ENCODE results near the gene EDA2R.

Gene EDA2R

DNA sequence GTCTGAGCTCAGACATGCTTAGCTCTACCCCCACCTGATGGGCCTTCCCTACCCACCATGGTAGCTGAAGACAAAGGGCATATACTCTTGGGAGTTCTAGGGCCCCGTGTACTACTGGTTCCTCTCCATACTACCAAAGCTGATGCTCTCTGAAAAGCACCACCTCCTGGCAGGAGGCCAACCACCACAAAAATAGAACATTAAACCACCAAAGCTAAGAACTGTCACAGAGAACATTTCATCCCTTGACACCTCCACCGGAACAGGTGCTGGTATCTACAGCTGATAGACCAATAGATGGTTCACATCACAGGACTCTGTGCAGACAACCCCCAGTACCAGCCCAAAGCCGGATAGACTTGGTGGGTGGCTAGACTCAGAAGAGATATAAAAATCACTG lies 13.4 kb downstream of the EDA2R start:
- H3K4me3 ChIP-seq (ENCODE audit: low read length), result no peak overlapping the region
- H3K4me1 ChIP-seq (ENCODE audit: control insufficient read depth, low read length), result no peaks in the 10 kb centered on the region
- H3K9me3 ChIP-seq (ENCODE audit: control insufficient read depth, insufficient read depth, low read length), result no peaks in the 10 kb centered on the region
- H3K36me3 ChIP-seq (ENCODE audit: control insufficient read depth, low read length), result no peaks in the 10 kb centered on the region
- H3K9me2 ChIP-seq (replicated peaks; ENCODE audit: control insufficient read depth, low read length), result no peaks in the 10 kb centered on the region
- H4K20me1 ChIP-seq (ENCODE audit: control insufficient read depth, insufficient read depth, low read depth, low read length), result no peaks in the 10 kb centered on the region
- H3K27me3 ChIP-seq (ENCODE audit: control insufficient read depth, low read length), result no peaks in the 10 kb centered on the region
- H3K4me2 ChIP-seq (ENCODE audit: low read length), result no peak overlapping the region
- H3K27ac ChIP-seq (ENCODE audit: low read depth, low read length), result no peak overlapping the region
- TF ChIP-seq EZH2phosphoT487 (IDR thresholded peaks at IDR 0.05; ENCODE audit: borderline replicate concordance, low read length), result no peak
- TF ChIP-seq, protein P1, sequence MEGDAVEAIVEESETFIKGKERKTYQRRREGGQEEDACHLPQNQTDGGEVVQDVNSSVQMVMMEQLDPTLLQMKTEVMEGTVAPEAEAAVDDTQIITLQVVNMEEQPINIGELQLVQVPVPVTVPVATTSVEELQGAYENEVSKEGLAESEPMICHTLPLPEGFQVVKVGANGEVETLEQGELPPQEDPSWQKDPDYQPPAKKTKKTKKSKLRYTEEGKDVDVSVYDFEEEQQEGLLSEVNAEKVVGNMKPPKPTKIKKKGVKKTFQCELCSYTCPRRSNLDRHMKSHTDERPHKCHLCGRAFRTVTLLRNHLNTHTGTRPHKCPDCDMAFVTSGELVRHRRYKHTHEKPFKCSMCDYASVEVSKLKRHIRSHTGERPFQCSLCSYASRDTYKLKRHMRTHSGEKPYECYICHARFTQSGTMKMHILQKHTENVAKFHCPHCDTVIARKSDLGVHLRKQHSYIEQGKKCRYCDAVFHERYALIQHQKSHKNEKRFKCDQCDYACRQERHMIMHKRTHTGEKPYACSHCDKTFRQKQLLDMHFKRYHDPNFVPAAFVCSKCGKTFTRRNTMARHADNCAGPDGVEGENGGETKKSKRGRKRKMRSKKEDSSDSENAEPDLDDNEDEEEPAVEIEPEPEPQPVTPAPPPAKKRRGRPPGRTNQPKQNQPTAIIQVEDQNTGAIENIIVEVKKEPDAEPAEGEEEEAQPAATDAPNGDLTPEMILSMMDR (IDR thresholded peaks at IDR 0.05; ENCODE audit: low read depth, low read length, poor library complexity, severe bottlenecking), result no peak
- no peaks in the 10 kb centered on the region for H3F3A ChIP-seq (ENCODE audit: control insufficient read depth, insufficient read depth)
- H3K79me2 ChIP-seq (ENCODE audit: control insufficient read depth, low read length), result no peaks in the 10 kb centered on the region

DNA sequence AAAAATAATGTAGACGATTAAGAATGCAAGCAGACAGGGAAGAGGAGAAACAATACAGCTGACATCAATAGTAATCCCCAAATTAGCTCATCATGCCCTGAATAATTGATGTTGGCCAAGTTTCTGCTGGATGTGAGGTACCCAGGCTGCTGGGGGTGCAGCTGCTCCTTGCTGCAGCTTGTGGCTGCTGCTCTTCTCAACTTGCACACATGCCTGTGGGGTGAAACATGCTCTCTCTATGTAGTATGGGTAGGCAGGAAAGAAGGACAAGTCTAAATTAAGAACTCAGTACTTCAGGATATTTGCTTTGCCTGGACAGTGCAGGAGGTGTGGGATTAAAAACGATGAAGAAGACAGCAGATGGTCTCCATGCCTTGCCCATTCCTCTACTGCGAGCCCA lies 16.7 kb downstream of the EDA2R start:
- Histone ChIP-seq H3K4me3 (ENCODE audit: low read length) (no peak overlapping the region), H3K79me2 (ENCODE audit: control insufficient read depth, low read length) (no peaks in the 10 kb centered on the region), H3K27me3 (ENCODE audit: control insufficient read depth, low read length) (no peaks in the 10 kb centered on the region), H3F3A (ENCODE audit: control insufficient read depth, insufficient read depth) (no peaks in the 10 kb centered on the region), H3K9me2 (replicated peaks; ENCODE audit: control insufficient read depth, low read length) (no peaks in the 10 kb centered on the region), H3K9me3 (ENCODE audit: control insufficient read depth, insufficient read depth, low read length) (no peaks in the 10 kb centered on the region), H4K20me1 (ENCODE audit: control insufficient read depth, insufficient read depth, low read depth, low read length) (no peaks in the 10 kb centered on the region), H3K36me3 (ENCODE audit: control insufficient read depth, low read length) (no peaks in the 10 kb centered on the region), H3K4me2 (ENCODE audit: low read length) (no peak overlapping the region), H3K4me1 (ENCODE audit: control insufficient read depth, low read length) (no peaks in the 10 kb centered on the region), H3K27ac (ENCODE audit: low read depth, low read length) (no peak overlapping the region)
- no peak for TF ChIP-seq EZH2phosphoT487 (IDR thresholded peaks at IDR 0.05; ENCODE audit: borderline replicate concordance, low read length)
- TF ChIP-seq, protein P1 (IDR thresholded peaks at IDR 0.05; ENCODE audit: low read depth, low read length, poor library complexity, severe bottlenecking), result no peak

DNA sequence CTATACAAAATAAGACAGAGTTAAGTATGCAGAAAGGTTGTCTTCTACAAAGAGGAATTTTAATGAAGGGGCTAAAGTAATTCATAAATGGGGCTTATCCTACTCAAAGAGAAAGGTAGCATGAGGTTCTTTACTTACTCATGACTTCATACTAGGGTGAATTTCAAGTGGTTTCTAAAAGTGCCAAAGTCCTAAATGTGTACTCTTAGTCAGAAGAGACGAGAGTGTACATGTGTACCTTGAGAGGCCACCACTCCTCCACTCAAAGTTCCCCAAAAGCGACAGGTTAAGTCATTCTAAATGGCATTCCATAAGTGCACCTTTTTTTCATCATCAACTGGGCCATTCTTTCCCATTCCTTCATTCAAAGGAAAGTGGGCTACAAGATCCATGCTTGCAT lies 21.9 kb downstream of the EDA2R start:
- Histone ChIP-seq H3K27me3 (ENCODE audit: control insufficient read depth, low read length) (no peaks in the 10 kb centered on the region), H3K79me2 (ENCODE audit: control insufficient read depth, low read length) (no peaks in the 10 kb centered on the region), H3K9me2 (replicated peaks; ENCODE audit: control insufficient read depth, low read length) (no peaks in the 10 kb centered on the region), H3K4me2 (ENCODE audit: low read length) (no peak overlapping the region), H3K9me3 (ENCODE audit: control insufficient read depth, insufficient read depth, low read length) (no peaks in the 10 kb centered on the region), H3K4me3 (ENCODE audit: low read length) (no peak overlapping the region), H3K4me1 (ENCODE audit: control insufficient read depth, low read length) (no peaks in the 10 kb centered on the region), H3F3A (ENCODE audit: control insufficient read depth, insufficient read depth) (no peaks in the 10 kb centered on the region), H3K36me3 (ENCODE audit: control insufficient read depth, low read length) (no peaks in the 10 kb centered on the region), H3K27ac (ENCODE audit: low read depth, low read length) (no peak overlapping the region), H4K20me1 (ENCODE audit: control insufficient read depth, insufficient read depth, low read depth, low read length) (no peaks in the 10 kb centered on the region)
- TF ChIP-seq EZH2phosphoT487 (IDR thresholded peaks at IDR 0.05; ENCODE audit: borderline replicate concordance, low read length), result no peak
- TF ChIP-seq, protein P1 (IDR thresholded peaks at IDR 0.05; ENCODE audit: low read depth, low read length, poor library complexity, severe bottlenecking), result no peak
